WI38 (cell line): ENCODE data around the gene C11orf91.

Source experiments
- H3K4me3 ChIP-seq: 2 replicates; pipeline ENCODE4 v1.5.1; 2011; ENCODE audit warnings: low read depth, mild to moderate bottlenecking, control low read depth, low read length
- CTCF ChIP-seq: IDR thresholded peaks from 2 replicates; pipeline ENCODE4 v1.5.1; 2012; ENCODE audit warnings: low read depth, mild to moderate bottlenecking, control low read depth, low read length

The C11orf91 gene

DNA sequence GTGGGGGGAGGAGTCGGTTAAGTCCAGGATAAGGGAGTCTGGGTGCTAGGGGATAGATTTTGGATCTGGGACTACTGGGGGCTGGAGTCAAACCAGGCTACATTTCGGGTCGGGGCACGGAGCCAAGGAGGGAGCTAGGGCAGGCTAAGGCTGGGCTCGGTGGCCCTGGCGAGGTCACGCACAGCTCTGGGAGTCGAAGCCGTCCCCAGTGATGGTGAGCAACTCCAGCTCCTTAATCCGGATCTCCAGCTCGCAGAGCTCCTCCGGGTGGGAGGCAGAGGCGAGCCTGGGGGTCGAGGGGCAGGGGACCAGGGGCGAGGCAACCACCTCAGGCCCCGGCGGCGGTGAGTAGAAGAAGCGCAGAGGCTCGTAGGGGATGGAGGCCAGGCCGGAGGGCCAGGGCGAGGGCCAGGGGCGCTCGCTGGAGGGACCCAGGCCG is 544 bp downstream of the C11orf91 start:
- H3K4me3 ChIP-seq: no peak overlapping the region; the same call in 1 of the 2 replicates
- TF ChIP-seq CTCF: no peak

- TF ChIP-seq CTCF: no peak
- no peak overlapping the region for H3K4me3 ChIP-seq
Measured at GRCh38 chr11:33699515-33700062, 1.0 kb downstream of the C11orf91 start.

GRCh38 chr11:33698921-33699320 is 1.7 kb downstream of the C11orf91 start:
- TF ChIP-seq CTCF: no peak
- H3K4me3 ChIP-seq: no peak overlapping the region

DNA sequence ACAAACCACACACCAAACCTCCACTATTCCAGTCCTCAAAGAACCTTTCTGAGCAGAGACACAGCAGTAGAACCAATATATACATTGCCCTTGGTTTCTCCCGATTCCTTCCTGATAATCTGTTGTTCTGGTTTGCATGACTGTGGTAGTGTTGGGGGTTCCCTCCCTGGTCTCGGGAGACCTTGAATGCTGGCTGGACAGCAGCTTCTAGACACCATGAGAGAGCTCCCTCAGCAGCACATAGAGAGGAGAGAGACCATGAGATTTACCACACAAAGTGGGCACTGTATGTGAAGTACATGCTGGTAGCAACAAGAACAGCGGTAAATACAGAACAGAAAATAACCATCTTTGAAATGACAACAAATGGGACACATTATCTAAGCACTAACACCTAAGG is 2.6 kb downstream of the C11orf91 start:
- no peak for TF ChIP-seq CTCF
- H3K4me3 ChIP-seq: no peak overlapping the region

GRCh38 chr11:33696931-33697638 is 3.5 kb downstream of the C11orf91 start:
- no peak for TF ChIP-seq CTCF
- H3K4me3 ChIP-seq: no peak overlapping the region

DNA sequence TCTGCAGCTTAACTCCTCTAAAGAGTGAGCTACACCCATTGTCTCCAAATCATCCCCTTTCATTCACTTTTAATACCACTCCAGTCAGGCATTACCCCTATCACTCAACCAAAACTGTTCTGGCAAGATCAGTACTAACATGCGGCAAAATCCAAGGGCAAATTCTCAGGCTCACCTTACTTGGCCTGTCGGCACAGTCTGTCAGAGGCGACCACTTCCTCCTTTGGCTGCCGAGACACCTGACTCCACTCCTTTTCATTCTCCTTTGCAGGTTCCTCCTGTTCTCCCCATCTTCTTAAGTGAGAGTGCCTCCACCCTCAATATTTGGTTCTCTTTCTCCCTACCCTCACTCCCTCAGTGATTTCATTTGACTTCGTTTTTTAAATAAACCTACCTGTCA is 4.2 kb downstream of the C11orf91 start:
- H3K4me3 ChIP-seq: no peak overlapping the region
- TF ChIP-seq CTCF: no peak

DNA sequence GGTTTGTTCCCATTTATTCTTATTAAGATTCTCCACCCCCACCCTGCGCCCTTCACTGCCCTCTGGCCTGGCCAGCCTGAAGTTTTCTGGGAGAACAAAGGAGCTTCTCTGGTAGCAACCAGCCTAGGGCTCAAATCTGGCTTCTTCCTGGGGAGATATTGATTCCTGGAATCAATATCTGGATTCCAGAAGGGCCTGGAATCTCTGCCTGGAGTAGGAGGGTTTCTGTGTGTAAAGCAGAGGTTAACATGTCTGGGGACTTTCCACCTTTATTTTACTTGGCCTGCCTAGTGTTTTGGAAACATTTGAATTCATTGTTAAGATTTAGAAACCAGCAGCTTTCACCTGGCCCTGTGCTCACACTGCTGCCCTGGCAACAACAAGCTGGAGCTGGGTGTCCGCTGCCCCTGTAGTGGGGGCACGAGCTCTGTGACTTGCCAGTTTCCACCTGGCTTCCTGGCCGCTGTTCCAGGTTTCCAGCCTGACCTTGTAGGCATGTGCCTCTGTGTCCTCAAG is 5.5 kb downstream of the C11orf91 start:
- no peak for TF ChIP-seq CTCF
- H3K4me3 ChIP-seq: no peak overlapping the region
